ENCODE data around the gene KIN.
"Not testable (repeated sequence)": the region's sequence is repeated elsewhere in the genome, so short reads cannot be mapped to it uniquely, and the experiment has no call there.

Gene KIN, protein sequence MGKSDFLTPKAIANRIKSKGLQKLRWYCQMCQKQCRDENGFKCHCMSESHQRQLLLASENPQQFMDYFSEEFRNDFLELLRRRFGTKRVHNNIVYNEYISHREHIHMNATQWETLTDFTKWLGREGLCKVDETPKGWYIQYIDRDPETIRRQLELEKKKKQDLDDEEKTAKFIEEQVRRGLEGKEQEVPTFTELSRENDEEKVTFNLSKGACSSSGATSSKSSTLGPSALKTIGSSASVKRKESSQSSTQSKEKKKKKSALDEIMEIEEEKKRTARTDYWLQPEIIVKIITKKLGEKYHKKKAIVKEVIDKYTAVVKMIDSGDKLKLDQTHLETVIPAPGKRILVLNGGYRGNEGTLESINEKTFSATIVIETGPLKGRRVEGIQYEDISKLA

DNA sequence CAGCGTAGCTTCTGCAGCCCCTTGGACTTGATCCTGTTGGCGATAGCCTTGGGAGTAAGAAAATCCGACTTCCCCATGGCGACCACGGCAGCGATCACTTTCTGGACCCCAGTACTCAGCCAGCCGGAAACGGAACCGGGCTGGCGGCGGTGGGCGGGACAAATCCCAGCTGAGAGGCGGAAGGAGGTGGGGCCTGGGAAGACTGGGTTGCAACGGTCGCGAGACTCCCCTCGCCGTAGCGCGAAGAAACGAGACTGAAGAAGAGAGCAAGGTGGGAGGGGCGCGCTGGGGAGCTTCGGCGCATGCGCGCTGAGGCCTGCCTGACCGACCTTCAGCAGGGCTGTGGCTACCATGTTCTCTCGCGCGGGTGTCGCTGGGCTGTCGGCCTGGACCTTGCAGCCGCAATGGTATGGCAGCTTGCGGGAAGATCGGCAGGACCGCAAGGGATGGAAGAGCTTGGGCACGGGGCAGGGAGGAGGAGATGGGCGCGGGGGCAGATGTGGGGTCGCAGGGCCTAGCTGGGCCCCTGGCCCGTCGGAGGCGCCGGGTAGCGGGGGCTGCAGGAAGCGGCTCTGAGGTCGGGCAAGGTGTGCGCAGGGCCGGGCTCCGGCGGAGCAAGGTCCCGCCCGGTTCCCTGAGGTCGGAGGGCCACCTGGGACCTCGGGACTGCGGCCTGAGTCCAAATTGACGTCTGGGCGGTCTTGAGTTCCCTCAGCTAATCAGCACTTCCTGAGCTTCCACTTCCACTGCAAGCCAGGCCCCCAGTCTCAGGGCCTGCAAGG is at the start of gene KIN, which contains the start of gene ATP5F1C:
Gene KIN (minus strand): TSS at position 137 of the 782 bp plus-strand sequence. CDS start 60 bp downstream, at position 77.
Gene ATP5F1C (plus strand): TSS at position 321 of the 782 bp plus-strand sequence. CDS start 31 bp downstream, at position 352.
- DNase-seq: peak; percentile 96 to 97

DNA sequence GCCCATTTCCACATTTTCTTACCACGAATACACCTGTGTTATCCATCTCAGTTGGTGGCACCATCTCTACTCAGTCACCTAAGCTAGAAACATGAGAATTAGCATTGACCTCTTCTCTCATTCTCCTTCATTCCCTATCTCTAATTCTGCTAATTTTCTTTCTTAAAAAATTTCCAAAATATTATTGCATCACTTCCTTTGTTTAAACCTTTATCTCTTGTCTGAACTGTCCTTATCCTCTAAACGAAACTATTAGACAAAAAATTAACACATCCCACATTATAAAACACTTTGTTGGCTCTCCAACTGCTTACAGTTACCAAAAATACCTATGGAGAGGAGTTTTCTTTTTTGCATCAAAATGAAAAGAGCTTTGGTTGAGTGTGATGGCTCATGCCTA is 48.8 kb upstream of the KIN start:
- no peak for DNase-seq

DNA sequence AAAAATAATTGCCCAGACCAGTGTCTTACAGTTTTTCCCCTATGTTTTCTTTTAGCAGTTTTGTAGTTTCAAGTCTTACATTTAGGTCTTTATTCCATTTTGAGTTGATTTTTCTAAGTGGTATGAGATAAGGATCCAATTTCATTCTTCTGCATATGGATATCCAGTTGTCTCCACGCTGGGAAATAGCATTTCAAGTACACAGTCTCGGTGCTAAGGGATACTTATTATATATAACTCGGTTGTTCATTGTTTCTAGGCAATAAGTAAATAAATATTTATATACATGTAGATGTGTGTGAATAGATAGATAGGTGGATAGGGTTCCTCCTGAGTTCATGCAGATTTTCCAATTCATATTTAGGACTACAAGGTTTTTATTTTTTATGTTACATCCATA is 46.5 kb upstream of the KIN start:
- no peak for DNase-seq

DNA sequence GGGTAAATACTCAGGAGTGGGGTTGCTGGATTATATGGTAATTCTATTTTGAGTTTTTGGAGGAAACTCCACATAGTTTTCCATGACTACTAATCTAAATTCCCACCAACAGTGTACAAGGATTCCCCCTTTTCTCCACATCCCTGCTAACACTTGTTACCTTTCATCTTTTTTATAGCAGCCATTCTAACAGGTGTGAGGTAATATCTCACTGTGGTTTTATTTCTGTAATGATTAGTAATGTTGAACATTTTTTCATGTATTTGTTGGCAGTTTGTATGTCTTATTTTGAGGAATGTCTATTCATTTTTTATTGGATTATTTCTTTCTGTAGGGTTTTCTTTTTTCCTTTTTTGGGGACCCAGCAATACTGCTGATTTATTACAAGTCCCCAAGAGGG is 45.4 kb upstream of the KIN start:
- no peak for DNase-seq

DNA sequence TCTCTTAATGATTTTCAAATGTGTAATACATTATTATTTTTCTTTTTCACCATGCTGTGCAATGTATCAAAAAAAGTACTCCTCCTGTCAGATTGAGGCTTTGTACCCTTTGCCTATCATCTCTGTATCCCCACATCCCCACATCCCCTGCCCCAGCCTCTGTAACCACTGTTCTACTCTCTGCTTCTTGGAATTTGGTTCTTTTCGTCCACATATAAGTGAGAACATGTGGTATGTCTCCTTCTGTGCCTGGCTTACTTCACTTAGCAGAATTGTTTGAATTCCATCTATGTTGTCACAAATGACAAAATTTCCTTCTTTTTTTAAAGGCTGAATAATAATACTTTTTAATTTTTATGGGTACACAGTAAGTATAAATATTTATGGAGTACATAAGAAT is 44.3 kb upstream of the KIN start:
- no peak for DNase-seq

DNA sequence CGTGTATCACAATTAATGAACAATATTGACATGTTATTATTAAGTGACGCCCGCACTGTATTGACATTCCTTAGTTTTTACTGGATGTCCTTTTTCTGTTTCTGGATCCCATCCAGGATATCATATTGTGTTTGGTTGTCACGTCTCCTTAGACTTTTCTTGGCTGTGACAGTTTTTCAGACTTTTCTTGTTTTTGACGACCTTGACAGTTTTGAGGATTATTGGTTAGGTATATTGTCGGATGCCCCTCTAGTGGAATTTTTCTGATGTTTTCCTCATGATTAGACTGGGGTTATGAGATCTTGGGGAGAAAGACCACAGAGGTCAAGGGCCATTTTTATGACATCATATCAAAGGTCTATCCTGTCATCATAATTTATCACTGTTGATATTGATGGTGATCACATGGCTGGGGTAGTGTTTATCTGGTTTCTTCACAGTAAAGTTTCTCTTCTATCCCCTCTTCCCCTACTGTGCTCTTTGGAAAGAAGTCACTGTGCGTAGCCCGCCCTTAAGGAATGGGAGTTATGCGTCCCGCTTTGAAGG is 41.6 kb upstream of the KIN start:
- DNase-seq: no peak

DNA sequence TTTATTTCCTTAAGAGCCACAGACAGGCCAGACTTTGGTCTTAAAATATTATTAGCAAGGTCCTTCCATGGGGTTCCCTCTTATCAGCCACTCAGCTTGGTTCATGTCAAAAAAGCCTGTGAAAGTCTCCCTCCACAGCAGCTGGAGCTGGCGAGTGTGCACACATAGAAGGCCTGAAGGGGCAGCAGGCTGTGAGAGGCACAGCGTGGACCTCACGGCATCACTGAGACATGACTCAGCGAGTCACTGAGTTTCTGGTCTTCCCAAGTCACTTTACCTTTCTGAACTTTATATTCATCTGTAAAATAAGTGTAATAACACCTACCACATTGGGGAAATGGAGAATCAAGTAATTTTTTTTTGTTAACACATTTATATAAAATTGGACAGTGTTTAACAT is 39.2 kb upstream of the KIN start:
- no peak for DNase-seq

DNA sequence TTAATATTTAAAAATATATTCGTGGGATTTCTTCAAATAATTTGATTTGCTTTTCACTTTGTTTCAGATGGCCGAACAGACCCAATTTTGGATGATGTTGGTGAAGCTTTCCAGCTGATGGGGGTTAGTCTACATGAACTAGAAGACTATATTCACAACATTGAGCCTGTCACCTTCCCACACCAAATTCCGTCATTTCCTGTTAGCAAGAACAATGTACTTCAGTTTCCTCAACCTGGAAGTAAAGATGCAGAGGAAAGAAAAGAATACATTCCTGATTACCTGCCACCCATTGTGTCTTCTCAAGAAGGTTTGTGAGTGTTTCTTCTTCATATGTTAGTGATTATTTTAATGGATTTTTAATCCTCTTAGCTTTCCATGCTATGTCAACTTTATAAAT is 36.5 kb upstream of the KIN start:
- no peak for DNase-seq

DNA sequence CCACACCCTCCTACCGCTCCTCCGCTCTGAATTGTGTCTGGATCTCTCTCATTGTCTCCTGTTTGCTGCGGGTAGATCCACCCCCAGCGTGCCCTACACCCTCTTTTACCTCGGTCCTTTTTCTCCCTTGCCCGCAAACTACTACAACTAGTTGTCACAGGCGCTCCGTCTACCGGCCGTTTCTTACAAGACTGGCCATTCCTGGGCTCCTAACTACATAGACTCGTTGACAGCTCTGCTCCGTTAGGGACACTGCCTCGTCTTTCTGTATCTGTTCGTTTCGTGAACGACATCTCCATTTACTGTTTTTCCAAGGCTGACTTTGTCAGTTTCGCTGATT is 31.3 kb upstream of the KIN start:
- DNase-seq: peak; percentile 8 to 12

DNA sequence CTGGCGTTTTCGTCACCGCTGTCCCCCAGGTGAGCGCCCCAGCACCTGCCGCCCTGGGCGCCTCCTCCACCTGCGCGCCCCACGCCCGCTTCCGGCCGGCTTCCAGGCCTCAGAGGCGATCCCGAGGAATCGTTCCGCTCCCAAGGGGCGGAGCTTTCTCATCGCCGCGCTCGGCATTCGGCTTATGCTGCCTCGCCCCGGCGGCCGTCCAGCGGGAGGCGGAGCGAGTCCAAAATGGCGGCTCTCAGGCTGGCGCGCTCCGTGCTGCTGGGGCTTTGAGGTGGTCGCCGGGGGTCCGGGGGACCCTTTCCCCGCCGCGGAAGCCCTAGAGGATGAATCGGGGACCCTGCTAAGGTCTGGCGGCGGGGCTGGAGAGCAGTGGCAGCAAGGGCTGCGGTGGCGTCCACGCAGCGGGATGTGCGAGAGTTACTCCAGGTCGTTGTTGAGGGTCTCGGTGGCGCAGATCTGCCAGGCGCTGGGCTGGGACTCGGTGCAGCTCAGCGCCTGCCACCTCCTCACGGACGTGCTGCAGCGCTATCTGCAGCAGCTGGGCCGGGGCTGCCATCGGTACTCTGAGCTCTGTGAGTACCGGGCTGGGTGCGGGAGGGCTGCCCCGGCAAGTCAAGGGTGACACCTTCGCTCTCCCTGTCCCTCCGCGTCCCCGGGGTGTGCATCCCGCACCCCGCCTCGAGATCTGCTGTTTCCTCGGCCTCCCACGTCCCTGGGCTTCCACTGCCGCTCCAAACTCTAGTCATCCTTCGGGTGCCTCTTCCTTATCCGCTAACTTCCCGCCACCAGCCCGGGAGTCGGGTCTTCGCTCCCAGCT is 30.7 kb upstream of the KIN start, which contains the start of gene TAF3:
Gene TAF3 (plus strand): TSS at position 211 of the 826 bp plus-strand sequence. CDS start 205 bp downstream, at position 416.
- DNase-seq: peak; percentile 90 to 93

DNA sequence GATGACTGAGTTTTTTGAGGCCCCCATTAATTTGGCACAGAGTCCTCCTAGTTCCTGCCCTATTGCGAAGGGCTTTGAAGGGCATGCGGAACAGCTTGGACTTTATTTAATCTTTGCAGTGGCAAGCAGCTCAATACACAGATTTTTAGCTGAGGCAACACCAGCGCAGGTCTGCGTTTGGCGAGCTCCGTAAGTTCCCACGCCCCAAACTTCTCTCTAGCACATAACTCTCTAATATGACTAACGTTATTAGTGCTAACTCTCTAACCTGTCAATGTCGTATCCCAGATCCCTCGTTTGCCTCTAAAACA is 30.1 kb upstream of the KIN start:
- no peak for DNase-seq

DNA sequence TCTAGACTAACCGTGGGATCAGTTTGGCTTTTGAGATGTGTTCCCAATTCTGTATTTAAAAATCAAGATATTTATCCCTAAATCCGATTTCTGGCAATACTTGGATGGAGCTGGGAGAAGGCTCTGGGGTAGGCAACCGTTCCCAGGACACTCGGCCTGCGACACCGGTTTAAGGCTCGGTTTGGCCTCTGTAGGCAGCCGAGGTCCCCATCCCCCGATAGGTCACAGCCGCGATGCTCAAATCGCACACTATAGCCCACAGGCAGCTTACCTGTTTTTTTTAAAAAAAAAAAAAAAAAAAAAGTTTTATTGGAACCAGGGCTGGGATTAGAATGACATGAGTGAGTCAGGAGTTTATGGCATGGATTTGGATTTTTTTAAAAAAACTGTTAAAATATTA is 29.8 kb upstream of the KIN start:
- DNase-seq: no peak

DNA sequence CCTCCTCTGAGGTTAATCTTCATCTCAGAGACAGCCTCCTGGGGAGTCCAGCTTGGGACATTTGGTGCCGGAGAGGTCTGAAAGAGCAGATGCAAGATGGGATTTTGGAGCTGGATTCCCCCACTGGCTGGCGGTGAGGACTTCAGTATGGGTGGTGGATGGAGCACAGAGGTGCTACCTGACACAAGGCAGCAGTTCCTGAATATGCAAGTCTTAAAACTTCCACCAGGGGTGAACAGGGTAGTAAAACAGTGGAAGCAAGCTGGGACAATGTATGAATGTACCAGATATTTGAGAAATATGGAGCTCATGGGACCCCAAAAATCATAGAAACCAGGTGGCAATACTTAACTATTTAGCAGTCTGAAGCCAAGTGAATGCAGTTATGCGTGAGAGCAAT is 25.7 kb upstream of the KIN start:
- DNase-seq: no peak

DNA sequence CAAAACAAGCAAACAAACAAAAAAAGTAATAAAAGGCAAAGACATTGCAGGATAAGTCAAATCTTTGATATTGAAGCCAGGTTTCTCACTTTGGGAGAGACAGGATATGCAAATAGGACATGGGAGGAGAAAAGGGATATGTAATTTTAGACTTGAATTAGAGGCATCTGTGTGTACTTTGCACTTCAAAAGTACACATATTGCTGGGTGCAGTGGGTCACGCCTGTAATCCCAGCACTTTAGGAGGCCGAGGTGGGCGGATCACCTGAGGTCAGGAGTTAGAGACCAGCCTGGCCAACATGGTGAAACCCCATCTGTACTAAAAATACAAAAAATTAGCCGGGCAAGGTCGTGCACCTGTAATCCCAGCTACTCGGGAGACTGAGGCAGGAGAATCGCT is 23.9 kb upstream of the KIN start:
- not testable (repeated sequence) for DNase-seq

DNA sequence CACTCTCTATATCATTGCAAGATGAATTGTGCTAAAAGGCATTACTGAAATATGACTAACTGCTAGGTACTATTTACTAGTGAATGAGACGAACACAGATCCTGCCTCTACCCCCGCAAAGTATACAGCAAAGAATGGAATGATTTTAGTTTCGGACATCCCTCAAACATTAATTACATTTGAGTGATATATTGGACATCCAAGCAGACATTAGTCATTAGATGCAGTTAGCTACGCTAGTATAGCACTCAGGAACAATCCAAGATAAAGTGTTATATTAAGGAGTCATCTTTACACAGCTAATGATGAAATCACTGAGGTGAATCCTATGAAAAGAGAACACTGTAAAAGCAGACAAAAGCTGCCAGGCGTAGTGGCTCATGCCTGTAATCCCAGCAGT is 23.2 kb upstream of the KIN start:
- DNase-seq: no peak

DNA sequence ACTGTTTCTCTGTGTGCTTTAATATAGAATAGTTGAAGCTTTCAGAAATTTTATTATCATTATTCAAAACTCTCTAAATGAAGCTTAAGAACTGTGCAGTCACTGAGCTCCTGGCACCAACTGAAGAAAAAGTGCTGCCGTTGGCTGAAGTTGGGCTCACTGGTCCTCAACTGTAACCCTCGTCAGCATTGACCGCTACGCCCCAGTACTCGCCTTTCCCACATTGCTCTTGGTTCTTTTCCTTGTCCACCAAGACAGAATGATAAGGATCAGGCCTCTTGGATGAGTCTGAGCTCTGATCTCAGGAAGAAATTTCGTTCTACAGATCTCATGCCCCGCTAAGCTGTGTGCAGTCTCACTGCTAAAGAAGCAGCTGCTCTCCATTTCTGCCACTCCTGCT is 22.6 kb upstream of the KIN start:
- DNase-seq: no peak

DNA sequence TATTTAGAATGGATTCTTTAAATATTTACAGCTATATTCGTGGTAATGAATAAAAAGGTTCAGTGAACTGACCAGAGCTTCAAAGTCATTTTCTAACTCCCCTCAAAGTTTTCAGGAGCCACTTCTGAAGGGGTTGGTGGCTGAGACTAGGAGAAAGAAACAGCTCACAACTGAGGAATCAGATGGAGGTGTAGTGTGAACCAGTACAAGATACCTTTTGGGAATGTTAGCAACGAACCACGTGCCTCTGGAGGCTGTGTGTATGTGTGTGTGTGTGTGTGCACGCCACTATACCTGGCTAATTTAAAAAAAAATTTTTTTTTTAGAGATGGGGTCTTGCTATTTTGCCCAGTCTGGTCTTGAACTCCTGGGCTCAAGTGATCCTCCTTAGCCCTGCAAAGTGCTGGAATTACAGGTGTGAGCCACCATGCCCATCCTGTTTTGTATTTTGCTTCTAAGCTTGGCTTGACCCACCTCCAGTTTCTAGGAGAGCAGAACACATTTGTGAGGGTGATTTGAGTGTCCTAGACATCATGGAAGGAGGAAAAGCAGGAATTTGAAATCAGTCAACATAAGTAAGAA is 21.0 kb upstream of the KIN start:
- DNase-seq: no peak

DNA sequence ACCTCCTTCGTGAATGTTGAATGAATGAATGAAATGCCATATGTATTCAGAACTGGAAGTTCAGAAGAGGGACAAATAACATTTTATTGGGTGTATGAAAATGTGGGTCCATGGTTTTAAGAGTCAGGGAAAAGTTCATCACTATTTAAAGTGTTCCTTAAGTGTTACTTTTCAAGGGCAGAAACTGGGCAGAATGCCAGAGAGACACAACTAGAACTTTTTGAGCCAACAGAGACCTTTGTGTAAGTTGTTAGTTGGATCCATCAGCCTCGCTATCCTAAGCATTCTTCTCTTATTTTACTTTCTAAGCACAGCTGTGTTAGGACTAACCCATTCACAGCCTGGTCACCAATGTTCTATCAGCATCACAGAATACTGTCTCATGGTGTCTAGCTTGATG is 16.9 kb upstream of the KIN start:
- no peak for DNase-seq

DNA sequence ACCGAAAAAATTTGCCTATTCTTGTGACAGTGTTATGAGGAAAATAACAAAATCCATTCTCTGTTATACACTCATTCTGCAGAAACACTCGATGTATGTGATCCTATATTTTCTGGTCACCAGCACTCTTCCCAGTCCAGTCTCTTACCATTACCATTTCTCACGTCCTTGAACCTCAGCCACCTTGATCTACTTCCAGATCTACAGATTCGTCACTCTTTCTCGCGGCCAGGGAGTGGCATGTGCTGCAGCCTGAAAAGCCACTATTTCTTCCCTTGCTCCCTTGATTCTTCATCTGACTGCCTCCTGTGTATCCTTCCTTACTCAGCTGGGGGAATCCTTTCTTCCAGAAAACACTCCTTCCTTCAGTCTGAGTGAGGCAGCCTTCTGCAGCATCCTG is 16.4 kb upstream of the KIN start:
- no peak for DNase-seq

DNA sequence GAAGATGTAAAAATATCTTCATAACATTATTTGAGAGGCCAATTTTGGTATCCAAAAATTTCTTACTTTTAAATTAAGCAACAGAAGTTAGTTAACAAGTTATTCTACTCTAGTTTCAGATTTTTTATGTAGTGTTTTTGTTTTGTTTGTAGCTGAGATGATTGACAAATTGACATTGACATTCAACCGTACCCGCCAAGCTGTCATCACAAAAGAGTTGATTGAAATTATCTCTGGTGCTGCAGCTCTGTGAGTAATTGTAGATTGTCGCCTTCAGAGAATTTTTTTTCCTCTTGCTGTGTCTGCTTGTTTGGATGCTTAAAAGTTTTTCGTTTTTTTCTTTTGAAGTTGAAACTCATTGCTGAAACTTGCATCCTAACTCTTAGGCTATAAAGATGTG is 14.8 kb upstream of the KIN start:
- DNase-seq: no peak

DNA sequence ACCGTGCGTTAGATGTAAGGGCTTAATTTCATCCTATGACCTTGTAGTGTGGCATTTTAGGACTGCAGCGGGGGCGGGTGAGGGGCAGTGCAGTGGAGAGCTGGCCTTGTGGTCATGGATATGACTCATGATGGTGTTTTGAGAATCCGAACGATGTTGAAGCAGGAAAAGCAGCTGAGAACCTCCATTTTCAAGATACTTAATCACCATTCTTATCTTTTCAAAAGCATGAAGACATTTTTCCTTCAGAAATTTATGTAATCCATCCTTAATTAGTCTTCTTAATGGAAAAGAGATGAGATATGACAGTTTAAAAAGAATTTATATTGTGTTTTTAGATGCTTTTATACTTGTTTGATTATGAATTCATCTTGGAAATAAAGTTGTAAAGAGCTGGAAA is 9.8 kb upstream of the KIN start:
- DNase-seq: no peak

DNA sequence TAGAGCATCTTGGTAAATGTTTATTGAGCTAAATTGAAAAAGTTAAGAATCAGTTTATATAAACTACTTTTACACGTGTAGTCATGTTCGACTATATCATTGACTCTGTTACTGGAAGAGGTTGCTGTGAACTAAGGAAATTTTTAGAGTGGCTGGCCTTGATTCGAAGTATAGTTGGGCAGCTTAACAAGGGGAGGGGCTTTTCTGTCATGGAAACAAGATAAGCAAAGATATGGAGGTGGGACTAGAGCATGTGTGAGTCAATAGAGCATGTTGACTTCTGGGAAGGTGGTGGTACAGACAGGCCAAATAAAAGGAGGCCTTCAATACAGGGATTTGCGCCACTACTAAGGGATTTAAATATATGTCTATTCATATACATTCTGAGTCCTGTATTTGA is 7.8 kb upstream of the KIN start:
- no peak for DNase-seq
